ENCODE results near the gene GATAD2A.

GATAD2A gene

GRCh38 chr19:19504754-19505668 is 99.5 kb downstream of the GATAD2A start:
- POLR2A ChIA-PET (ENCODE audit: low non-redundant PET): no interaction called here
- H3K27ac ChIP-seq: no peak overlapping the region
- CTCF ChIA-PET: interaction anchor here (0.6 to 1.1 kb wide), 4 partner anchors 9 to 123 kb away, joined by 3 to 6 read pairs (median 5); no protein-coding TSS in a partner anchor
- TF ChIP-seq CTCF (conservative IDR thresholded peaks at IDR 0.05; ENCODE audit: low read depth): no peak
- DNase-seq (ENCODE audit: low spot score): no peak

GRCh38 chr19:19505669-19506326 is 100.3 kb downstream of the GATAD2A start:
- ChIA-PET CTCF (interaction anchor here (0.6 kb wide), 1 partner anchor 13 kb away, joined by 4 read pairs; no protein-coding TSS in a partner anchor), POLR2A (ENCODE audit: low non-redundant PET) (no interaction called here)
- no peak for TF ChIP-seq CTCF (conservative IDR thresholded peaks at IDR 0.05; ENCODE audit: low read depth)
- DNase-seq (ENCODE audit: low spot score): no peak
- H3K27ac ChIP-seq: peak overlapping the region; percentile 4; the same call in 1 of the 2 replicates

- ChIA-PET POLR2A (ENCODE audit: low non-redundant PET) (no interaction called here), CTCF (interaction anchor here (0.5 kb wide), 1 partner anchor 57 kb away, joined by 3 read pairs; no protein-coding TSS in a partner anchor)
- peak overlapping the region; percentile 4; the same call in 1 of the 2 replicates for H3K27ac ChIP-seq
- DNase-seq (ENCODE audit: low spot score): no peak
- no peak for TF ChIP-seq CTCF (conservative IDR thresholded peaks at IDR 0.05; ENCODE audit: low read depth)
Observed at GRCh38 chr19:19506592-19506991, 101.1 kb downstream of the GATAD2A start.

- DNase-seq (ENCODE audit: low spot score): no peak
- no peak for TF ChIP-seq CTCF (conservative IDR thresholded peaks at IDR 0.05; ENCODE audit: low read depth)
- CTCF ChIA-PET: interaction anchor here (0.5 kb wide), 1 partner anchor 58 kb away, joined by 3 read pairs; no protein-coding TSS in a partner anchor
- H3K27ac ChIP-seq: no peak overlapping the region
- POLR2A ChIA-PET (ENCODE audit: low non-redundant PET): no interaction called here
Observed at GRCh38 chr19:19507354-19507753, 101.9 kb downstream of the GATAD2A start.

GRCh38 chr19:19508217-19508616 is 102.7 kb downstream of the GATAD2A start:
- POLR2A ChIA-PET (ENCODE audit: low non-redundant PET): no interaction called here
- no peak for TF ChIP-seq CTCF (conservative IDR thresholded peaks at IDR 0.05; ENCODE audit: low read depth)
- CTCF ChIA-PET: no interaction called here
- no peak for DNase-seq (ENCODE audit: low spot score)
- peak overlapping the region; percentile 19; the same call in 1 of the 2 replicates for H3K27ac ChIP-seq

GRCh38 chr19:19510432-19510831 is 105.0 kb downstream of the GATAD2A start:
- no peak for TF ChIP-seq CTCF (conservative IDR thresholded peaks at IDR 0.05; ENCODE audit: low read depth)
- H3K27ac ChIP-seq: peak overlapping the region; percentile 30
- no peak for DNase-seq (ENCODE audit: low spot score)
- POLR2A ChIA-PET (ENCODE audit: low non-redundant PET): no interaction called here
- CTCF ChIA-PET: no interaction called here
